Lung (tissue), 12 donors: ENCODE measurements around the gene ZNF354B. TPM values are rescaled to one million over a fixed set of nuclear protein-coding genes. Genes with fewer than 3 reads are reported as not detected.
"Not testable (repeated sequence)": the region's sequence is repeated elsewhere in the genome, so short reads cannot be mapped to it uniquely, and the experiment has no call there.

Source experiments
- ATAC-seq: fragments of 200-7000 bp; cut with Tn5 transposase; one replicate; pipeline ENCODE4 v1.9.1; 2020; ENCODE audit warnings: moderate number of reproducible peaks; ENCODE audit not compliant: insufficient read depth, low FRiP score
- DNase-seq, 3 donors: peaks; one replicate each; pipeline ENCODE4 v3.0.0-alpha.2; 2013 to 2017
- H3K27ac ChIP-seq, 2 donors: one replicate each; pipeline ENCODE4 v1.5.1; 2013; ENCODE audit warnings: mild to moderate bottlenecking in 2 of 2, moderate library complexity in 2 of 2, control low read depth in 1 of 2, inconsistent platforms in 1 of 2, low read depth in 1 of 2, low read length in 1 of 2
- H3K27me3 ChIP-seq, 3 donors: one replicate each; pipeline ENCODE4 v1.5.1; 2013; ENCODE audit warnings: low read length in 2 of 3; ENCODE audit not compliant: control insufficient read depth in 3 of 3, insufficient read depth in 3 of 3
- H3K36me3 ChIP-seq, 4 donors: one replicate each; pipeline ENCODE4 v1.5.1; 2013; ENCODE audit warnings: low read length in 4 of 4, mild to moderate bottlenecking in 1 of 4, moderate library complexity in 1 of 4; ENCODE audit not compliant: control insufficient read depth in 4 of 4, insufficient read depth in 4 of 4
- H3K4me1 ChIP-seq, 5 donors: one replicate each; pipeline ENCODE4 v1.5.1; 2013; ENCODE audit warnings: low read length in 5 of 5, mild to moderate bottlenecking in 2 of 5, moderate library complexity in 1 of 5; ENCODE audit not compliant: control insufficient read depth in 5 of 5, insufficient read depth in 5 of 5
- H3K4me3 ChIP-seq: one replicate; pipeline ENCODE4 v1.5.1; 2013; ENCODE audit warnings: mild to moderate bottlenecking, control low read depth, moderate library complexity
- H3K9ac ChIP-seq, 2 donors: one replicate each; pipeline ENCODE4 v1.5.1; 2013; ENCODE audit warnings: low read length in 2 of 2, control low read depth in 1 of 2; ENCODE audit not compliant: insufficient read depth in 1 of 2
- H3K9me3 ChIP-seq, 4 donors: one replicate each; pipeline ENCODE4 v1.5.1; 2013; ENCODE audit warnings: low read length in 3 of 4, mild to moderate bottlenecking in 1 of 4, moderate library complexity in 1 of 4; ENCODE audit not compliant: control insufficient read depth in 4 of 4, insufficient read depth in 3 of 4
- WGBS, 2 donors: extraction: QIAGEN DNeasy Blood & Tissue Kit; methylation state at CpG; one replicate each; pipeline ENCODE4 v1.1.7; 2013; 5-methylcytosine and 5-hydroxymethylcytosine counted together
- polyA plus RNA-seq, 2 donors: library from polyadenylated mRNA; stranded (reverse); fragments of 200-250 nt; gene quantifications; one replicate each; pipeline ENCODE4 v1.2.1, GENCODE V29; 2013
- total RNA-seq, 2 donors: library from RNA; depleted of rRNA in 1 of 2; stranded (reverse); fragments of >200 nt in 1 of 2; gene quantifications; one replicate each; pipeline ENCODE4 v1.2.1, GENCODE V29; 2014 to 2021
- TF ChIP-seq, protein P1 (sequence below): IDR thresholded peaks from 2 replicates; pipeline ENCODE4 v1.5.1; 2012; ENCODE audit warnings: mild to moderate bottlenecking; ENCODE audit errors: control extremely low read depth, extremely low read depth
- donor health status: control.
- donor health status: control.
- donor health status: Bipolar disorder and iron deficiency.
- donor health status: healthy.
- donor health status: DM: yes; HTN: yes; CAD: no.

The ZNF354B gene
- total and polyA plus RNA-seq, 4 donors: 4.5 to 27.4 (median 12.2) TPM

DNA sequence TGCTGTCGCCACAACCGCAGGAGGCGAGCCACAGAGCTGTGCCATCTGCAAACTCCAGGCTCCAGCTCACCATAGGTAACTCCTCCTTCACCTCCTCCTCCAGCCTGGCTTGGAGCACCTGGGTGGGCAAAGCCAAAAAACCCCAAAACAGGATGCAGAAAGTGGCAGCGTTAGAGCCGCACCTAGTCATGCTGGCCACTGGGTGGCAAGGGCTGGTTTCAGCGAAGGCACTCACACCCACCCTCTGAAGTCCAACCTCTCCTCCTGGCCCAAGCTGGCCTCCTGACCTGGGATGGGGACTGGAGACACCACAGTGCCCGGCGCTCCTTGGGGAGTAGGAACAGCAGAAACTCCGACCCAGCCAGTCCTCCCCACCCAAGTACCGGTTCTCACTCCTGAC lies 28.7 kb upstream of the ZNF354B start:
- DNase-seq (no peak), ATAC-seq (no peak)
- H3K27ac ChIP-seq: no peak overlapping the region
- peaks cover 0 to 4% (median 0%) of the 10 kb centered on the region in 3 donors for H3K27me3 ChIP-seq
- TF ChIP-seq, protein P1, sequence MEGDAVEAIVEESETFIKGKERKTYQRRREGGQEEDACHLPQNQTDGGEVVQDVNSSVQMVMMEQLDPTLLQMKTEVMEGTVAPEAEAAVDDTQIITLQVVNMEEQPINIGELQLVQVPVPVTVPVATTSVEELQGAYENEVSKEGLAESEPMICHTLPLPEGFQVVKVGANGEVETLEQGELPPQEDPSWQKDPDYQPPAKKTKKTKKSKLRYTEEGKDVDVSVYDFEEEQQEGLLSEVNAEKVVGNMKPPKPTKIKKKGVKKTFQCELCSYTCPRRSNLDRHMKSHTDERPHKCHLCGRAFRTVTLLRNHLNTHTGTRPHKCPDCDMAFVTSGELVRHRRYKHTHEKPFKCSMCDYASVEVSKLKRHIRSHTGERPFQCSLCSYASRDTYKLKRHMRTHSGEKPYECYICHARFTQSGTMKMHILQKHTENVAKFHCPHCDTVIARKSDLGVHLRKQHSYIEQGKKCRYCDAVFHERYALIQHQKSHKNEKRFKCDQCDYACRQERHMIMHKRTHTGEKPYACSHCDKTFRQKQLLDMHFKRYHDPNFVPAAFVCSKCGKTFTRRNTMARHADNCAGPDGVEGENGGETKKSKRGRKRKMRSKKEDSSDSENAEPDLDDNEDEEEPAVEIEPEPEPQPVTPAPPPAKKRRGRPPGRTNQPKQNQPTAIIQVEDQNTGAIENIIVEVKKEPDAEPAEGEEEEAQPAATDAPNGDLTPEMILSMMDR: no peak
- no peaks in the 10 kb centered on the region for H3K4me1 ChIP-seq
- WGBS, 2 donors: 81 to 92% methylated on average over 10 of the region's 10 CpGs
- no peak overlapping the region for H3K9ac ChIP-seq
- no peak overlapping the region for H3K4me3 ChIP-seq
- H3K9me3 ChIP-seq: peaks cover 0 to 5% (median 0%) of the 10 kb centered on the region in 4 donors
- H3K36me3 ChIP-seq: no peaks in the 10 kb centered on the region

- no peaks in the 10 kb centered on the region for H3K4me1 ChIP-seq
- ATAC-seq: no peak
- WGBS, 2 donors: 69 to 95% methylated on average over 15 of the region's 15 CpGs
- H3K9me3 ChIP-seq: peaks cover 0 to 5% (median 0%) of the 10 kb centered on the region in 4 donors
- TF ChIP-seq, protein P1: no peak
- H3K27ac ChIP-seq: no peak overlapping the region
- H3K27me3 ChIP-seq: peaks cover 0 to 4% (median 0%) of the 10 kb centered on the region in 3 donors
- DNase-seq: no peak
- H3K9ac ChIP-seq: no peak overlapping the region
- no peaks in the 10 kb centered on the region for H3K36me3 ChIP-seq
- no peak overlapping the region for H3K4me3 ChIP-seq
Observed at GRCh38 chr5:178832618-178833201, 27.0 kb upstream of the ZNF354B start.

DNA sequence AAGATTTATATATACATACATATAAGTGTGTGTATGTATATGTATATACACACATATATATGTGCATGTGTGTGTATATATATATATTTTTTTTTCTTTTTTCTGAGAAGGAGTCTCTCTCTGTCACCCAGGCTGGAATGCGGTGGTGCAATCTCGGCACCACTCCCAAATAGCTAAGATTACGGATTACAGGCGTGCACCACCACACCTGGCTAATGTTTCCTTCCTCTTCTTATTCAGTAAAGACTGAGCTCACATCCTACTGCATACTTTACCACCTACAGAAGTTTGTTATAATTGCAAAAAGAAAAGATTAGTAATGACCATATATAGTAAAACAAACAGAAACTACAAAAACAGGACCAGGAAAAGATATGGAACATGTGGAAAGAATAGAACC lies 23.1 kb upstream of the ZNF354B start:
- DNase-seq (no peak), ATAC-seq (no peak)
- H3K4me1 ChIP-seq: no peaks in the 10 kb centered on the region
- H3K9me3 ChIP-seq: no peaks in the 10 kb centered on the region
- H3K9ac ChIP-seq: no peak overlapping the region
- WGBS, 2 donors: 39 to 82% methylated on average over 4 of the region's 4 CpGs
- H3K4me3 ChIP-seq: no peak overlapping the region
- H3K27ac ChIP-seq: no peak overlapping the region
- no peaks in the 10 kb centered on the region for H3K27me3 ChIP-seq
- no peaks in the 10 kb centered on the region for H3K36me3 ChIP-seq
- TF ChIP-seq, protein P1: no peak

GRCh38 chr5:178838695-178839318 lies 20.9 kb upstream of the ZNF354B start:
- H3K27ac ChIP-seq, H3K4me1 ChIP-seq, H3K9me3 ChIP-seq, H3K36me3 ChIP-seq, DNase-seq, H3K27me3 ChIP-seq, H3K4me3 ChIP-seq, H3K9ac ChIP-seq, ATAC-seq: not testable (repeated sequence)
- WGBS, 2 donors: 69 to 81% methylated on average over 15 to 28 of the region's 28 CpGs
